Muscle of back (tissue), 13 donors: ENCODE results near the gene EIF4G2. TPM values are rescaled to one million over a fixed set of nuclear protein-coding genes. Genes with fewer than 3 reads are reported as not detected.
"Not testable (repeated sequence)": the region's sequence is repeated elsewhere in the genome, so short reads cannot be mapped to it uniquely, and the experiment has no call there.

Experiments
- DNase-seq, 3 donors: peaks; one replicate each; pipeline versions ENCODE4 v3.0.0 to v3.0.0-alpha.2; 2013
- long read RNA-seq, 9 donors: transcript quantifications; one replicate each; lab custom pipeline, GENCODE V29; 2026
- polyA plus RNA-seq, 10 donors: library from polyadenylated mRNA; unstranded; fragments of 120-200 nt; gene quantifications; one replicate each; pipeline ENCODE4 v1.2.1, GENCODE V29; 2013; ENCODE audit not compliant: insufficient read length in 10 of 10

The EIF4G2 gene
- 100 to 1,000 TPM; 673 to 938 (median 767) TPM for polyA plus RNA-seq
- long read RNA-seq, donor 1, transcript EIF4G2-204 (3 exons, 690 nt) = minor isoform, 9 of 203 reads
- long read RNA-seq, donor 1, transcript EIF4G2-201 (22 exons, 3,978 nt) = major isoform, 27 of 203 reads
- long read RNA-seq, donor 1, partial matches to known transcripts = 159 of 203 reads
- long read RNA-seq, donor 1, other reads (novel, unspliced or antisense) = 0 of 203 reads
- long read RNA-seq, donor 2, transcript EIF4G2-228 (2 exons, 523 nt) = minor isoform, 9 of 133 reads
- long read RNA-seq, donor 2, transcript EIF4G2-201 (22 exons, 3,978 nt) = major isoform, 26 of 133 reads
- long read RNA-seq, donor 2, partial matches to known transcripts = 90 of 133 reads
- long read RNA-seq, donor 2, other reads (novel, unspliced or antisense) = 0 of 133 reads
- long read RNA-seq, donor 3 = 0 reads
- long read RNA-seq, donor 4, transcript EIF4G2-204 (3 exons, 690 nt) = minor isoform, 6 of 102 reads
- long read RNA-seq, donor 4, transcript EIF4G2-201 (22 exons, 3,978 nt) = major isoform, 21 of 102 reads
- long read RNA-seq, donor 4, partial matches to known transcripts = 69 of 102 reads
- long read RNA-seq, donor 4, other reads (novel, unspliced or antisense) = 0 of 102 reads
- long read RNA-seq, donor 5, transcript EIF4G2-201 (22 exons, 3,978 nt) = major isoform, 35 of 414 reads
- long read RNA-seq, donor 5, transcript EIF4G2-228 (2 exons, 523 nt) = minor isoform, 27 of 414 reads
- long read RNA-seq, donor 5, transcript EIF4G2-204 (3 exons, 690 nt) = minor isoform, 10 of 414 reads
- long read RNA-seq, donor 5, partial matches to known transcripts = 331 of 414 reads
- long read RNA-seq, donor 5, other reads (novel, unspliced or antisense) = 0 of 414 reads
- long read RNA-seq, donor 6, transcript EIF4G2-201 (22 exons, 3,978 nt) = major isoform, 50 of 249 reads
- long read RNA-seq, donor 6, partial matches to known transcripts = 182 of 249 reads
- long read RNA-seq, donor 6, other reads (novel, unspliced or antisense) = 0 of 249 reads
- long read RNA-seq, donor 7, transcript EIF4G2-201 (22 exons, 3,978 nt) = major isoform, 22 of 140 reads
- long read RNA-seq, donor 7, partial matches to known transcripts = 108 of 140 reads
- long read RNA-seq, donor 7, other reads (novel, unspliced or antisense) = 0 of 140 reads
- long read RNA-seq, donor 8, transcript EIF4G2-201 (22 exons, 3,978 nt) = major isoform, 16 of 168 reads
- long read RNA-seq, donor 8, transcript EIF4G2-204 (3 exons, 690 nt) = minor isoform, 8 of 168 reads
- long read RNA-seq, donor 8, transcript EIF4G2-228 (2 exons, 523 nt) = minor isoform, 7 of 168 reads
- long read RNA-seq, donor 8, partial matches to known transcripts = 135 of 168 reads
- long read RNA-seq, donor 8, other reads (novel, unspliced or antisense) = 0 of 168 reads
- long read RNA-seq, donor 9, partial matches to known transcripts = 24 of 30 reads
- long read RNA-seq, donor 9, other reads (novel, unspliced or antisense) = 0 of 30 reads

DNA sequence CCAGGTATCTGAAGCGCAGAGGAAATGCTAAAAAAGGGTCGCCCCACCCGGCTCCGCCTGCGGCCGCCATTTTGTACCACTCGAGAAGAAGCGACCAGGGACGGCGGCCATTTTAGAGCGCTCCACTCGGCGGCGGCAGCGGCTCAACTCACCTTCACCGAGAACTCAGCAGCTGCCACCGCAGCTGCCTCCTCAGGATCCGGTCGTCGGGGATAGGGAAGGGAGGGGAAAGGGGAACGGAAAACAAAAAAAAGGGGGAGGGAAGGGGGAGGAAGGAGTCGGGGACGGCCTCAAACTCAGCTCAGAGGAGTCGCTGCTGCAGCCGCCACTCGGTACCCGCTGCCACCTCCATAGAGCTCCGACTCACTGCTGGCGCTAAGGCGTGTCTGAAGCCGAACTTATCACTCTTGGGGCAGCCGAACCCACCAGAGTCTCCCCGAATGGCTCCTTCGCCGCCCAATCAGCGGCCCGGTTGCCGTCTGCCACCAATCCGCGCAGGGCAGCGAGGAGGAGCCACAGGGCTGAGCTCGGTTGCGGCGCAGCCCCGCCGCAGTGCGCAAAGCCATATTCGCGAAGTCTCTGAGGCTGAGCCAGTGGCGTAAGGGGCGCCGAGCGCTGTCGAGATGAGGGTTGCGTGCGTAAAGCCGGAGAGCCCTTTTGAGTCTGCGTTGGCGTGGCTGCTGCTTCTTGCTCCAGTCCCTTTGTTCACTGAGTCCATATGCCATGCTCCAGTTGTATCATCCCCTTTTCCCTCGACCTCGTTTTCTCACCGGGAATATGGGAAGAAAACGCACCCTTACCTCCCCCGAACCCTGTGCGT lies at the start of gene EIF4G2:
EIF4G2 (minus strand) TSS at position 374 of the 820 bp plus-strand sequence.
- DNase-seq = peak; percentile 99 to 100 (median 99)

DNA sequence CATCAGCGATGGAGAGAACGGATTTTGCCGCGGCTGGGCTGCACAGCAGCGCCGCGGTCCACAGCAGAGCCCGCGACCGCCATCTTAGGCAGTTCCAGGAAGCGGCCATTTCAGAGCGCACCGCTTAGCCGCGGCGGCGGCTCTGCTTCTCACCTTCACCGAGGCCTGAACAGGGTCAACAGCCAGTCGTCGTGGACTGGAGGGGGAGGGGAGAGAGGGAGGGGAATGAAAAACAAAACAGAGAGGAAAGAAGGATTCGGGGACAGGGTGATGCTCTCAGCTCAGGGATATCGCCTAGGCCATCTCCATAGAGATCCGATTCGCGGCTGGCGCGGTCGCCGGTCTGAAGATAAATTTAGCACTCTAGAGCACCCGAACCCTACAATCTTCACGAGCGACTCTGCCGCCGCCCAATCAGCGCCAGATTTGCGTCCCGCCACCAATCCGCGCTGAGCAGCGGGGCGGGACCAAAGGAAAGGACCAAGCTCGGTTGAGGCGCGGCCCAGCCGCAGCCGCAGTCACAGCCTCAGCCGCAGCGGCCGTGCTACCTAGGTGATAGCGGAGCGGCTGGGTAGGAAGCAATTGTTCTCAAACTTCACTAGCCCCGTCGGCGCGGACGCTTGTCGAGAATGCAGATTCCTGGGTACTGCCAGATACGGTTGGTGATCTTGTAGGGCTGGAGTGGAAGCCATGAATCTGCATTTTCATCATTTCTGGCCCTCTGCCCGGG lies 49.1 kb upstream of the EIF4G2 start, which contains the start of gene ZBED5:
ZBED5 (minus strand) TSS at position 345 of the 730 bp plus-strand sequence. CDS start 3,108 bp downstream, outside the sequence.
- peak; percentile 99 to 100 (median 99) for DNase-seq

DNA sequence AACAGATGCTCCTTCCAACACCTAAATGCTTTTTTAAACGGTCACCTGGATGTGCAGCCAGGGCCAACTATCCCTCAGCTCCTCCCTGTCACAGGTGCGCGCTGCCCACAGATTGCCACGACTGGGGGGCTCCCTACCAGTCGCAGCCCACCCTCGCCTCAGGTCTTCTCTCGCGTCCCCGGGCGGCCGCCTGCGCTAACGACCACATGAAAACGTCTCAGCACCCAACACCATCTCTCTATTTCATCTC lies 48.7 kb upstream of the EIF4G2 start:
- no peak for DNase-seq

DNA sequence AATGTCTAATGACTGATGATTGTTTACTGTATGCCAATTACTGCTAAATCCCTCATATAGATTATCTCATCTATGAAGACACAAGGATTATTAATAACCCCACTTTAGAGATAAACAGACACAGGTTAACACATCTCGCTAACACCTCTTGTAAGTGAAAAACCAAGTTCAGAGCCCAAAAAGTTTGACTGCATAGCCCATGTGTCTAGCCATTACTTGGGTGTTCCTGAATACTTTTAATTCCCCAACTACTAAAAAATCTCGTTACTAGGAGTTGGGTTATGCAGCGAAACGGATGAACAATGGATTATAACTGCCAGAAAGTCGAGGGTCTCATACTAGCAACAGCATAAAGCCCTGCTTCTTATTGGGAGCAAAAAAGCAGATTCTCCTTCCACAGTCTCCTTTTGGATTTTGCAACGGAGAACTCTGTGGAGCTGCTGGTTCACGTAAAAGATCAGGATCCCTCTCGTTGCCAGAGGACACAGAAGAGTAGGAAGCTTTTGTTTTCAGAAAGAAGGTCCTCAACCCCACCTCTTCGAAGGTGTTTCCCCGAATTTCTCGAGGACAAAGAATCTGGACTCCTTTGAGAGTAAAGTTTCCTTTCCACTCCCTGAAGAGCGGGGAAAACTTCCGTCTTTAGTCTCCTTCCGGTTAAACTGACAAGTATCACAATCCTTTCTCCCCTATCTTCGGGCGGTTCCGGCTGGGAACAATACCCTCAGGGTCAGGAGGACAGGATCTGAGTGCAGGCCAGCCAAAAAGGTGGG lies 48.1 kb upstream of the EIF4G2 start:
- DNase-seq = peak in 2 of 3 donors; percentile 41 to 68

DNA sequence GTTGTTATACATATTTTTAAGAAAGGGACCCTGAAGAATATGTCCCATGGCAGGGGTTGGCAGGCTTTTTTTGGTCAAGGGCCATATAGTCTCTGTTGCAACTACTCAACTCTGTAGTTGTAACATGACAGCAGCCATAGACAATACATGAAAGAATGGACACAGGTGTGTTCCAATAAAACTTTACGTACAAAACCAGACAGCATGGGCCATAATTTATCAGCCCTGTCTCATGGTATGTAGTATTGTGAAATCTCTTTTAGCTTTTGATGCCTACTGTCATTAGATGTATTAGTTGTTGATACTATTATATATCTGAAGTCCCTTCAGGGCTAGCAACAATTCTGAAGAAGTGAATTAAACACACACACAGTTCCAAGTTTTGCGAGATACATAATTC lies 46.6 kb upstream of the EIF4G2 start:
- DNase-seq = no peak

DNA sequence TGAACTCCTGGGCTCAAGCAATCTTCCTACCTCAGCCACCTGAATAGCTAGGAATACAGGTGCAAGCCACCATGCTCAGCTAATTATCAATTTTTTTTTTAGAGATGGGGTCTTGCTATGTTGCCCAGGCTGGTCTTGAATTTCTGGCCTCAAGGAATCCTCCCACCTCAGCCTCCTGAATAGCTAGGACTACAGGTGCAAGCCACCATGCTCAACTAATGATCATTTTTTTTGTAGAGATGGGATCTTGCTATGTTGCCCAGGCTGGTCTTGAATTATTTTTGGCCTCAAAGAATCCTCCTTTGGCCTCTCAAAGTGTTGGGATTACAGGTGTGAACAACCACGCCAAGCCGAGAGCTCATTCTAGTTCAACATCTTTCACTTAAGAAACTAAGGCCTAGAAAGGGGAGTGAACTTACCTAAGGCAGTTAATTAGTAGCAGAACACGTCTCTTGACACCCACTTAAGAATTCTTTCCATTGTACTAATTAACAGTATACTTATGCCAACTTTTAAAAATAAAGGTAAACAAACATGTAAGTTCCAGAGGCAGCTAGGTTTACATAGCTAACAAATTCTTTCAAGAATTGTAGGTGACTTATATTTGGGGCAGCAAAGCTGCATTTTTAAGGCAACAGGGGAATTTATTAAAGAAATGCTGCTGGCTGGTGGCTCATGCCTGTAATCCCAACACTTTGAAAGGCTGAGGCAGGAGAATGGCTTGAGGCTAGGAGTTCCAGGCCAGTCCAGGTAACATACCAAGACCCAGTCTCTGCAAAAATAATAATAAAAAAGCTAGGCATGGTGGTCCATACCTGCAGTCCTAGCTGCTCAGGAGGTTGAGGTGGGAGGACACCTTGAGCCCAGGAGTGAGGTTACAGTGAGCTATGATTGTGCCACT lies 39.5 kb upstream of the EIF4G2 start:
- no peak for DNase-seq

DNA sequence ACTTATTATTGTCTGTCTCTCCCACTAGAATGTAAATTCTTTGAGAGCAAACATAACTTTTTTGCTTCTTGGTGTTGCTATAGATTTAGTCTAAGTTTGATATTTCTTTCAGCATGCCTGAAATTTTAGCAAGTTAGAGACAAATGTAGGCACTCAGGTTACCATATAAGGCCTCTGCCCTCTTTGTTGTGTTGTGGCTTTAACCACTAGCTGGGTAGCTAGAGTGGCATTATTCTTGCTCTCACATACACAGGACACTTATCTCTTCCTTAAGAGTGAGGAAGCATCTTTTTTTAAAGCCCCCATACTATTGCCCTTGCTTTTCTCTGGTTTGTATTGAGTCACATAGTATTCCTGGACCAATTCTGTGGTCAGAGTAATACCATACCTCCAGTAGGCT lies 37.9 kb upstream of the EIF4G2 start:
- no peak for DNase-seq

DNA sequence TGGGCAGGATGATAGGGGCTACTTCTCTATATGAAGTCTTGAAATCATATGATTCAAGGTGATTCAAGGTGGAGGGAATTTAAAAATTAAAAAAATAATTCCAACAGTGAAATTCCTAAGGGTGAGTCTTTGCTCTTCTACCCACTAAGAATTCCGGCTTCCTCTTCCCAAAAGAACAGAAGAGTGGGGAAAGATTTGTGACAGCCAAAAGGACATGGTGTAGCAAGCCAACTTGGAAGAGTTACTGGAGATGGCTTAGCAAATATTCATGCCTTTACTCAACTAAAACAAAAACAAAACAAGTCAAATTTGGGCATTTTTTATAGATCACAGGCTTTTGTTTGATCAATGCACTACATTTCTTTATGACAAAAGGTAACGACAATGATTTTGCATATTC lies 36.9 kb upstream of the EIF4G2 start:
- no peak for DNase-seq

DNA sequence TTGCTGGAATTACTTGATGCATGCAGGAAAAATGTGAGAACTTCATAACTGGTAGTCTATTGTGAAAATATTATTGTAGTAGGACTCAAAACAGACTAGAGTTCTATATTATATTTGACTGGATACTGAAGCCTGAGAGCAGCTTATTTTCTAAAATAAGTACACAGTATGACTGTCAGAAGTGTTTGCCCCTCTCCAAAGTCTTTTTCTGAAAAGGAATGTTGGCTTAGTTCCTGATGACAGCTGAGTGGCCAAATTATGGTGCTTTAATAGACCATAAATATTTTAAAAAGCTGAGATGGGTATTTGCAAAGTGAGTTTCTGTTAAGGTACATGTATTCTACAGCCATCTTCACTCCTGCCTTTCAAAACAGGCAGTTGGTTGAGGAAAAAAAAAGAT lies 36.1 kb upstream of the EIF4G2 start:
- no peak for DNase-seq

DNA sequence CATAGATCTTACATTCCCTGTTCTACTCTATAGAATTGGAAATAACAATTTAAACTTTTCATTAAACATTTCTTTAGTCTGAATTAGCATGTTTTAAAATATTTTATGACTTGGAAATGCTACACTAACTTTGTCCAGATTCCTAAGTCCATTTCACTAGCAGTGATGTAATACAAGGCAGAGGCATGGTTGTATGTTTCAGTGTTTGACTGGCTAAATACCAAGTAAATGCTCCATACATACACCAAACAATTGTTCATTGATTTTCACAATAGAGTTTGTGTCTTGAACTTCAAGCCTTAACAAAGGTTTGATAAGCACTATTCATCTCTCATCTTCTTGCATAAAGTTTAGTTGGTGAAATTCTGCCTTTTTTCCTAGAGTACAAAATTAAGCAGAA lies 35.6 kb upstream of the EIF4G2 start:
- DNase-seq = no peak

DNA sequence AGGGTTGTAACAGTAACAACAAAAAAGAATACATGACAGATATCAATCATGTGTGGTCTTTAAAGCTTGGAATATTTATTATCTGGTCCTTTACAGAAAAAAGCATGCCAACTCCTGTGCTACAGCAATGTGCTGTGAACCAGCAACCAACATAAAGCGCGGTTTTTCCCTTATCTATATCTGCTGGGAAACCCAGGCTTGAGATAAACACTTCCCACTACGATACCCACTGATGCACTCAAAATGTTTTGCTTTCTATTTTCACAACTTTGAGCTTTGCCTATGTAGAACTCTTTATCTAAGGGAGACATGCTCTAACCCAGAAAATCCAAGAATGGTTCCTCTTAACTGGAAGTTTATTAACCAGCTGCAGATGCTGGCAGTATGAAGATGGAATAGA lies 30.2 kb upstream of the EIF4G2 start:
- no peak for DNase-seq

DNA sequence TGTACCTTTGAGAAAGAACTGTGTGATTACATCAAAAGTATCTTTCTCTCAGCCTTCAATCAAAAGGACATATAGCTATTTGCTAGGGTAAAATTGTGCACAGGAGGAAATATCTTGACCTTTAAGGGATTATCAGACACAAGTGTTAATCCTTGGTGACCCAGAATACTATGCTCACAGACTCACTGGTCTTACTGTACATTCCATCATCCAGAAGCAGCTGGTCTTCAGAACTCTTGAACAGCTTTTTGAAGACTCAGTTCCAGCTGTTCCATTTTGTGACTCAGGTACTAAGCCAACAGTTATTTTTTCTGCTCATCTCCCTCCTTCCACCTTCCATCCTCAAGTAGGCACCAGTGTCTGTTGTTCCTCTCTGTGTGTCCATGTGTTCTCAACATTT lies 29.4 kb upstream of the EIF4G2 start:
- DNase-seq = no peak

DNA sequence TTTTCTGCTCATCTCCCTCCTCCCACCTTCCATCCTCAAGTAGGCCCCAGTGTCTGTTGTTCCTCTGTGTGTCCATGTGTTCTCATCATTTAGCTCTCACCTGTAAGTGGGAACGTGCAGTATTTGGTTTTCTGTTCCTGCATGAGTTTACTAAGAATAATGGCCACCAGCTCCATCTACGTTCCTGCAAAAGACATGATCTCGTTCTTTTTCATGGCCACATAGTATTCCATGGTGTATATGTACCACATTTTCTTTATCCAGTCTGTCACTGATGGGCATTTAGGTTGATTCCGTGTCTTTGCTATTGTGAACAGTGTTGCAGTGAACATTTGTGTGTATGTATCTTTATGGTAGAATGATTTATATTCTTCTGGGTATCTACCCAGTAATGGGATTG lies 28.2 kb upstream of the EIF4G2 start:
- DNase-seq = not testable (repeated sequence)

DNA sequence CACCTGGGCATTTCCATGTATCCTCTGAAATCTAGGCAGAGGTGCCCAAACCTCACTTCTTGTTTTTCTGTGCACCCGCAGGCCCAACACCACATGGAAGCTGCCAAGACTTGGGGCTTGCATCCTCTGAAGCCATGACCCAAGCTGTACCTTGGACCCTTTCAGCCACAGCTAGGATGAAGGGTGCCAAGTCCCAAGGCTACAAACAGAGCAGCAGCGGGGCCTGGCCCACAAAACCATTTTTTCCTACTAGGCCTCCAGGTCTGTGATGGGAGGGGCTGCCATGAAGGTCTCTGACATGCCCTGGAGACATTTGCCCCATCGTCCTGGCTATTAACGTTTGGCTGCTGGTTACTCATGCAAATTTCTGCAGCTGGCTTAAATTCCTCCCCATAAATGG lies 20.4 kb upstream of the EIF4G2 start:
- no peak for DNase-seq

DNA sequence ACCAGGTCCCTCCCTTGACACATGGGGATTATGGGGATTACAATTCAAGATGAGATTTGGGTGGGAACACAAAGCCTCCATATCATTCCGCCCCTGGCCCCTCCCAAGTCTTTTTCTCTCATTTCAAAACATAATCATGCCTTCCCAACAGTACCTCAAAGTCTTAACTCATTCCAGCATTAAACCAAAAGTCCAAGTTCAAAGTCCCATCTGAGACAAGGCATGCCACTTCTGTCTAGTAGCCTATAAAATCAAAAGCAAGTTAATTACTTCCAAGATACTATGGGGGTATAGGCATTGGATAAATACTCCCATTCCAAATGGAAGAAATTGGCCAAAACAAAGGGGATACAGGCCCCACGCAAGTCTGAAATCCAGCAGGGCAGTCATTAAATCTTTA lies 19.7 kb upstream of the EIF4G2 start:
- DNase-seq = no peak

DNA sequence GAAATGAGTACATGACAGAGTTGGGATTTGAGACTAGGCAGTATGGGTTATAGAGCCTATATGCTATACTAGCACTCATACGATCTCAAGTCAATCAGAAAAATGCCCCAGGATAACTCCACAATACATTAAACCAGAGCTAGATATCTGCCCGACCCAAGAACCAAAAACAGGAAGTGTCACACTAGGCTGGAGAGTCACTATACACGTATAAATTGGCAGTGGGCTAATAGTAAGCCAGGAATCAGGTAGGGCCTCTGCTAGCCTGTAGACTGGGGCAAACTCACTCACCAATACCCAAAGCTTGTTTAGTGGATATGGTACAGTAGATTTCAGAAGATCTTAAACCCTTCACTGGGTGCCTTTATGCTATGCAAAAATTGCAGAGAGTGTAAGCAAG lies 16.2 kb upstream of the EIF4G2 start:
- DNase-seq = no peak

DNA sequence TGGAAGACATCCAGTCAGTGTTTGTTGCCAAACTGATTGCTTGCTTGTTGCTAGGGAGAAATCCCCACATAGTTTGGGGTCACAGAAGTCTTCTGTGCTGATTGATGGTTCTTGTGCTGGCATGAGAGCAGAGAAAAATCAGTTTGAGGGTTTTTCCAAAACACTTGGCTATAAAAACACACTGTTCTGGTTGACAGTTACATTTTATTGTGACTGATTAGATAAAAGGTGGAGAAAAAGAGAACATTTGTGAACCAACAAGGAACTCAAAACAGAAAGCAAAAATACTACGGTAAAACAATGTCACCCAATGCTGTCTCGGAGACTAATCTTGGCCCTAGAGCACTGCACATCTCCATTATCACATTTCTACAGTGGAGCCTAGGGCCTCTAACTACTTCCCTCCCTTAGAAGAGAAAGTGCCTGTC lies 14.4 kb upstream of the EIF4G2 start:
- DNase-seq = peak in 1 of 3 donors; percentile 12

DNA sequence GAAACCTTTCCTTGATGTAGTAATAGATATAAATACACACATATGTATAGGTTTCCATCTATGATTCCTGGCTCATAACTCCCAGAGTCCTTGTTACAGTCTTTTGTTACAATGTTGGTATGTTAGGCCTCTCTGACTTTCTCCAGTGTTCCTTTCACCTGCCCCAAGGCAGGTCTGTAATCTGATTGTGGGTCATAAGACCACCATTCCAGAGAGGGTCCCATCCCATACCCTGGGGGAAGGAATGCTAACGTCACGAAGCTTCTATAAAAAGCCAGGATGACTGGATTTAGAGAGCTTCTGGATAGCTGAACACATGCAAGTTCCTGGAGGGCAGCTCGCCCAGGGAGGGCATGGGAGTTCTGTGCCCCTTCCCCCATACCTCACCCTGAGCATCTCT lies 13.8 kb upstream of the EIF4G2 start:
- DNase-seq = not testable (repeated sequence)
